HG03520 (cell line): Measurements from ENCODE around the gene PIP5K1A.
A peak's percentile ranks its signal among the peaks of the same experiment; 100 is the strongest.
"Not testable (repeated sequence)": the region's sequence is repeated elsewhere in the genome, so short reads cannot be mapped to it uniquely, and the experiment has no call there.

Experiments used
- ATAC-seq: cut with Tn5 transposase; IDR thresholded peaks from one replicate; pipeline ENCODE4 v1.9.1; 2021; ENCODE audit warnings: mild to moderate bottlenecking, moderate library complexity; ENCODE audit not compliant: unreplicated experiment

The PIP5K1A gene

DNA sequence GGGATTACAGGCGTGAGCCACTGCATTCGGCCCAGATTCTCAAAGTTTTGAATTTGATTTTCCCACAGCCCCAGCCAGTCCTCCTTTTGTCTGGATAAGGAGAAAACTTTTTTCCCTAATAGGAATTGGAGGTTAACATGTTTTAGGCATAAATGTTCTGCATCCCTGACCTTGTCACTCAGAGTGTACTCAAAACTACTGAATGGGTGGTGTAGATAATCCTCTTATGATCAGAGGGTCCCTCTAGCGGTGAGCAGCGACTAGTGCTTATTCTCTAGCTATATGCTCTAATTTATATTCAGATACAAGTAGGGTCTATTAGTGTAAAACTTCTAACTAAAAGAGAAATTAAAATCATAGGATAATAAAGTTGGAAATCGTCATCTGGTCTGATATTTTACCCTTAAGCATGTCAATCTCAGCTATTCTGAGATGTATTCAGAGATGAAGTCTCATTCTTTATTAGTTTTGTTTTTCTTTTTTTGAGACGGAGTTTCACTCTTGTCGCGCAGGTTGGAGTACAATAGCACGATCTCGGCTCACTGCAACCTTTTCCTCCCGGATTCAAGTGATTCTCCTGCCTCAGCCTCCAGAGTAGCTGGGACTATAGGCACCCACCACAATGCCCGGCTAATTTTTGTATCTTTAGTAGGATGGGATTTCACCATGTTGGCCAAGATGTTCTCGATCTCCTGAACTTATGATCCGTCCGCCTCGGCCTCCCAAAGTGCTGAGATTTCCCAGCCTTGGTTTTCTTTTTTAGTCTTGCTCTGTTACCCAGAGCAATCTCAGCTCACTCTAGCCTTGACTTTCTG, 53.5 kb downstream of the PIP5K1A start:
- ATAC-seq, result no peak

DNA sequence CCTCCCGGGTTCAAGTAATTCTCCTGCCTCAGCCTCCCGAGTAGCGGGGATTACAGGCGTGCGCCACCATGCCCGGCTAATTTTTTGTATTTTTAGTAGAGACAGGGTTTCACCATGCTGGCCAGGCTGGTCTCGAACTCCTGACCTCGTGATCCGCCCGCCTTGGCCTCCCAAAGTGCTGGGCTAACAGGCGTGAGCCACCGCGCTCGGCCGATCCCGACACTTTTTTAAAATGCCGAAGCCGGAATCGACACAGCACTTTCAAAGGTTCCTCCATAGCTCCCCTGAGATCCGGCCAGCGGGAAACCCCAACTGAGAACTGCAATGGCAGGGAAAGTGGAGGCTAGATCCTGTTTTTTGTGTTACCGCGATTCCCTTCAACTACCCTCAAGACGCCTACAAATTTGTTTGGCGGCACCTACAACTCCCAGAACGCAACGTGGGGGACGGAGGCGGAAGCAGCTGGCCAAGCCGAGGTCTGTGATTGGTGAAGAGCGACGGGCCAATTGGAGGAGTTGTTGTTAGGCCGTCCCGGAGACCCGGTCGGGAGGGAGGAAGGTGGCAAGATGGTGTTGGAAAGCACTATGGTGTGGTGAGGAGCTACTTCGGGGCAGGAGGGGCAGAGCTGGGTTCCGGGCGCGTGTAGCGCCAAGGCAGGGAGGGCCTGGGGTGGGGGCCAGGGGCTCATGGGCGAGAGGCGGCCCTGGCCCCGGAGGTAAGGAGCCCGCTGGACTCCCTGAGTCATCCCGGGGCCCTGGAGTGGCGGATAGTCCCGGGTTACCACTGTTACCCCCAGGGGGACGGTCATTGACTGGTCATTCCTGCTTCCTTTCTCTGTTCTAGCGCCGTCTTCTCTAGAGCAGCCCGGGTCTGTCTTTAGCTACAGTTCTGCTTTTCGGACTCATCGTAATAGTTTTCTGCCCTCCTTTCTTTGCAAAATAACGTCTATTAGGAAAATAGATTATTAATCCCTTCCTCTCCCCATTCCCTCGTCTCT, 56.2 kb downstream of the PIP5K1A start, which contains the start of gene PSMD4:
TSS of gene PSMD4 (plus strand) at position 518 of the 997 bp plus-strand sequence. CDS start at position 567, 49 bp downstream.
- ATAC-seq, result peak; percentile 85

DNA sequence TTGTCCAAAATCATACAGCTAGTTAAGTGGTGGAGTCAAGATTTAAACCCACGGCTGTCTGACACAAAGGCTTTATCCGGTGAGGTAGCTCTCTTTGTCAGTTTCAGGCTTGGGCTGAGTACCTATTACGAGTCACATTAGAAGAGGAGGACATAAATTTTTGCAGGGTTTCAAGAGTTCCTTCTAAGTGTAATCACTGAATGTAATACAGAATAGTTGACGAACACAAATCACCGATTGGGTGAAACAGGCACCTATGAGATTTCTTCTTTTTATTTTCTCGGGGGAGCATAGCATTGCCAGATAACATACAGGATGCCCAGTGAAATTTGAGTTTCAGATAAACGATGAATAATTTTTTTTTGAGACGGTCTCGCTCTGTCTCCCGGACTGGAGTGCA, 57.0 kb downstream of the PIP5K1A start:
- ATAC-seq, result no peak

DNA sequence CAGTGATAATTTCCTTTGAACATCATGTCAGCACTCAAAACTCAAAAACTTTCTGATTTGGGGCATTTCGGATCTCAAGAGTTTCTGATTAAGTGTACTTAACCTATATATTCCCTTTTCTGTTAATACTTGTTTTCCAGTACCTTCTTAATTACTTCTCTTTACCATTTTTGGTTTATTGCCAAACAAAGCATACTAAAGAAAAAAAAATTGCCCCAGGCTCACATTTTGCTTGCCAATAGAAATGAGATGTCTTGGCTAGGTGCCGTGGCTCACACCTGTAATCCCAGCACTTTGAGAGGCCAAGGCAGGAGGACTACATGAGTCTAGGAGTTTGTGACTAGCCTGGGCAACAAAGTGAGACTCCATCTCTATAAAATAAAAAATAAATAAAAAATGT, 61.0 kb downstream of the PIP5K1A start:
- ATAC-seq, result no peak

DNA sequence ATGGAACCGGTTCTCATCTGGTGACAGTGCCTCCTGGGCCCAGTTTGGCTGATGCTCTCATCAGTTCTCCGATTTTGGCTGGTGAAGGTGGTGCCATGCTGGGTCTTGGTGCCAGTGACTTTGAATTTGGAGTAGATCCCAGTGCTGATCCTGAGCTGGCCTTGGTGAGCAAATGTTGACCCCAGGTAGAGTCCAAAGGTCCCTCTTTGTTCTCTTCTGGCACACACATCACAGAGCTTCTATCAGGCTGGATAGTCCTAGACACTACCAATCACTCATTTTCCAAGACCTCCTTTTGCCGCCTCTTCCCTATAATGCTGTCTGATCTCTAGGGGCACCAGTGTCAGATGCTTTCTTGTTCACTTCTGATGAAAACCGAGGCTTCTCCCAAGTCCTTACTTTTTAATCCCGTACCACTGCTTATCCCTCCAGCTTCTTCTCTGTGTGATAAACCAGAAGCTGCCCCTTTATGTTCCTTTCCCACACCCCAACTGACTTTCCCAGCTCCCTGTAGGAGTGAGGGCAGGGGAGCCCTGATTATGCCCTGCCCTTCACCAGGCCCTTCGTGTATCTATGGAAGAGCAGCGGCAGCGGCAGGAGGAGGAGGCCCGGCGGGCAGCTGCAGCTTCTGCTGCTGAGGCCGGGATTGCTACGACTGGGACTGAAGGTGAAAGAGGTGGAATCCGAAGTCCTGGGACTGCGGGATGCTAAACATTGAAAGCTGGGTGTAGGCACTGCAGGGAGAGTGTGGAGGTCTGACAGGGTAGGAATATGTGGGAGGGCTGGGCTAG, 67.3 kb downstream of the PIP5K1A start:
- ATAC-seq, result no peak

DNA sequence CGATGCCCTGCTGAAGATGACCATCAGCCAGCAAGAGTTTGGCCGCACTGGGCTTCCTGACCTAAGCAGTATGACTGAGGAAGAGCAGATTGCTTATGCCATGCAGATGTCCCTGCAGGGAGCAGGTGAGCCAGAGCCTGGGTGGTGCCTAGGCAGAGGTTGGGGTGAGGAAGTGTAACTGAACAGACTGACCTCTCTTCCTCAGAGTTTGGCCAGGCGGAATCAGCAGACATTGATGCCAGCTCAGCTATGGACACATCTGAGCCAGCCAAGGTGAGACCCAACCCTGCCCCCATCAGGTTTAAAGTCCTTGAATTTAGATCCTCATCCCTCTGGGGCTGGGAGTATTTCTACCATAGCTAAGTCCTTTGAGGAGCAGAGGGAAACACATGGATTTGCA, 68.0 kb downstream of the PIP5K1A start:
- ATAC-seq, result no peak

DNA sequence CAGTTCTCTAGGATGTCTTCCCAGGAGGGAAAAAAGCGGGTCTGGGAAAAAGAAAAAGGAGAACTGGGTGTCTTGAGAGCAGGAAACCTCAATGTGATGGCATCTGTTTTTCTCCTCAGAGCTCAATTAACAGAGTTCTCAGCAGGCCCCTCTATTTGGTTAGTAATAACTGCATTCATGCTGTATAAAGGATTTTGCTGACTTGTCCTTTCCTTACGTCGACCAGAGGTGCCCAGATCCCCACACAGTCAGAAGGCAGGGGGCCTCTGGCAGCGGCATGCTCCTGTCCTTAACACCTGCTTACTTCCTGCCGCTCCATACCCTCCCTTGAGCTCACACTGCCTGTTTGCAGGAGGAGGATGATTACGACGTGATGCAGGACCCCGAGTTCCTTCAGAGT, 68.5 kb downstream of the PIP5K1A start:
- no peak for ATAC-seq

DNA sequence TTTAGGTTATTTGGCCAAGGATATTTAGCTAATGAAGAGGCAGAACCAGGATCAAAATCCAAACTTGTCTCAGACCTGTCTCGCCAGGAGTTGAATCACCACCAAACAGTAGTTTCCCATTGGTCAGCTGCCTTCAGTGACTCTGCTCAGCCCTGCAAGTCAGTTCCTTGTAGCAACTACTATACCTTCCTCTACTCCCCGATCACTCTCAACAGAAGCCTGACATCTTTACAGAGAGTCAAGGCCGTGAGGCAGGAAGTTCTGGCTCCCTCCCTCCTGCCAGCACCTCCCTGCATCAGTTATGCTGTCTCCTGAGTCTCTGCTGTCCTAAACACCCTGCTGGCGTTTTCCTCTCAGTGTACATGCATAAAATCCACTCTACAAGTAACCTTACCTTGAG, 69.4 kb downstream of the PIP5K1A start:
- no peak for ATAC-seq

DNA sequence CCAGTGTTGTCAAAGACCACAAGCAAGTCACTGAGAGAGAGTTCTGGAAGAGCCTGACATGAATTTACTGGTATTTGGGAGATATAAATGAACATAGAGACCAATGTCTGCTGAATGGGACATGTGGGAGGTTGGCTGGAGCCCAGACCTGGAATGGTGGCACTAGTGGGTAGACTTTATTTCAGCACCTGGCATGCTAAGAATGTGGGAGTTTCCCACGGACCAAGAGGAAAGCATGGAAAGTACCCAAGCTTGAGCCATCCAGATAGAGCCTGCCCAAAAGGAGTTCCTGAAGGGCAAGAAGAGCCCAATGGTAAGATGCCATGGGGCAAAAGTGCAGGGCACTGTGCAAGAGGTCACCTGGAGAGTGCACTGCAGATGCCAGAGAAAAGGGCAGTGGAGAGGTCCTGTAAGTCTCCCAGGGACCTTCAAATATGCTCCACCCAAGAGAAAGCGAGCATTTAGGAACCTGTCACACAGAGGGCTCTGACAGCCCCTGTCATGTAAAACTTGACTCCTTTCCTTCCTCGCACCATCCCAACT, 75.6 kb downstream of the PIP5K1A start:
- ATAC-seq, result no peak

DNA sequence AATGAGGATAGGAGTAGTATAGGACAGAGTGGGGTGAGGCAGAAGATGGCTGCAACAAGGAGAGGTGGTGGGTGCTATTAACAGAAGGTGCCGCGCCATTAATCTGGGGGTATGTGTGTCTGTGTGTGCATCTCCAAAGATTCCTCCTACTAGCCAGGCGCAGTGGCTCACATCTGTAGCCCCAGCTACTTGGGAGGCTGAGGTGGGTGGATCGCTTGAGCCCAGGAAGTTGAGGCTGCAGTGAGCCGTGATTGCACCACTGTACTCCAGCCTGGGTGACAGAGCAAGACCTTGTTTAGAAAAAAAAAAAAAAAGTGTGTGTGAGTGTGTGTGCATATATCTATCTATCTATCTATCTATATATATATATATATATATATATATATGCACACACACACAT, 77.0 kb downstream of the PIP5K1A start:
- not testable (repeated sequence) for ATAC-seq

DNA sequence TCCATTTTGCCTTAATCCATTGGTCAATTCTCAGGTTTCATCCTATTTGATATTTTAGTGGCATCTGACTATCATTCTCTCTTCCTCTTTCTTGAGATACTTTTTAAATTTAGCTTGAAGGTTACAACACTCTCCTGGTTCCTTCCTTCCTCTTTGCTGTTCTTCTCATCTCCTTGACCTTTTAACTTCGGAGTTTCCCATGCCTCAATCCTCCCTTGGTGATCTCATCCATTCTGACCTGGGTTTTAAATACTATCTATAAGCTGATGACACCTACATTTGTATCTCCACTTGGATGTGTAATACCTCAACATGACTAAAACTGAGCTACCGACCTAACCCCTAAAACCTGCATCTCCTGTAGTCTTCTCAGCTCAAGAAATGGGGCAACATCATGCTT, 78.9 kb downstream of the PIP5K1A start:
- ATAC-seq, result no peak

DNA sequence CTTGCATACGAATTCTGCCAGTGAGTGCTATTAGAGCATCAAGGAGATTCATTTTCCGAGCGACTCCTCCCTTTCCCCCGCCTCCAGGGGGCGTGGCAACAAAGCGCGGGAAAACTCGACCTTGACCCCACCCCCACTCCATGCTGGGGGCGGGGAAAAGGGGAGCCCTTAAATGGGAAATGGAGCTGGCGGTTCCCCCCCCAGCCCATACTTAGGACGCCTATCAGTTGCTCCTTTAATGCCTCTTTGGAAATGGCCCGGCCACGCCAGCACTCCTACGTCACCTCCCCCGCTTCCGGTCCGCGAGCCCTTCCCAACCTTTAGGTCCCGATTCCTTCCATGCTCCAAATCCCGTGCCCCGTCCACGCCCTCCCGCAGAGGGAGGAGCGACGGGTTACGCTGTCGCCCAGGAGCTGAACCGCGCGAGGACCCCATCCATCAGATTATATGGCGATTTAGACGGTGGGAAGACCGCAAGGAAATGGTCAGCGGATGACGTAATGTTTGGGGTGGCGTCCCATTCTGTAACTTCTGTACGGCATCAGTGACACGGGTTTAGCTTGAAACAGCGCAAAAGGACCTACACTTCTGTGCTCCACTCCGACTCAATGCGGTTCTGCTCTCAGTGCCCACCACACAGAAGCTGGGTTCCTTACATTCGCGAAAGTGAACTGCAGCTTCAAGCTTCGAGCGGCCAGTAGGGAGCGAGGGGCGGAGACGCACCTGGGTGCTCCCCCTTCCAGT, 83.0 kb downstream of the PIP5K1A start:
- ATAC-seq, result peak; percentile 22

DNA sequence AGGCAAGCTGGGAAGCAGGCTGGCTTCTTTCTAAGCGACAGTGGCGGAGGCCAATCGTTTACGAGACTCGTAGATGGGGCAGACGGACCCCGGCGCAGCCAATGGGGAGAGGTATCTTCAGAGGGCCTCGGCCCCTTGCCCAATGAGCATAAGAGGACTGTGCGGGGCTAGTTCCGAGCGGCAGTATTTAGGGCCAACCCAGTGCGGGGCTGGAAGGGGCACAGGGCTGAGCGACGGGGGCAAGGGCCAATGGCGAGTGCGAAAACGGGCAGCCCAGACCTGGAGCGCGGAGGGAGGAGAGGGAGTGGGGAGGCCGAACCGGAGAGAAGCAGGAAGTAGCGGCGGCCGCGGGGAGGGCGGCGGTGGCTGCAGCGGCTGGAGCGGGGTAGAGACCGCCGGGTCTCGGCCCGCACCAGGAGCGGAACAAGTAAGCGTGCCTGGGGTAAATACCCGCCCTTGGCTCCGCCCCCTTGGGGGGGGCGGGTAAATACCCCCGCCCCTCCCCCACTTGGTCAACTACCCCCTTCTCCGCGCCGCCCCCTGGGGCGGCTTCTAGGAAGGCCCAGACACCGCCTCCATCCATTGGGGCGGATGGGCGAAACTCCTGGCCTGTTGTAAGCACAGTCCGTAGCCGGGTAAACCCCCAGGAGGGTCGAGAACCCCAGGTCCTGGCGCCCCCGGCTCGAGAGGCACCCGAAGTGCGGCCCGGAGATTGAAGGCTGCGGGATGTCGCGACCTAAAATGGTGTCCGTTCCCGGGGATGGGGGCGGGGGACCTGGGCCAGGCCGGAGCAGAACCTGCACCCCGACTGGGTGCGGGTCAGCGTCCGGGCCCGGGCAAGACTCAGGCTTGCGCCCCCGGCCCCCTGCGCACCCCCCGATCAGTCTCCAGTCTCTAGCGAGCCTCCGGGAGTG, 83.9 kb downstream of the PIP5K1A start, which contains the start of gene ZNF687:
TSS of gene ZNF687 (plus strand) at position 331 of the 914 bp plus-strand sequence. CDS start 3,993 bp downstream, outside the sequence.
- ATAC-seq, result peak; percentile 79

DNA sequence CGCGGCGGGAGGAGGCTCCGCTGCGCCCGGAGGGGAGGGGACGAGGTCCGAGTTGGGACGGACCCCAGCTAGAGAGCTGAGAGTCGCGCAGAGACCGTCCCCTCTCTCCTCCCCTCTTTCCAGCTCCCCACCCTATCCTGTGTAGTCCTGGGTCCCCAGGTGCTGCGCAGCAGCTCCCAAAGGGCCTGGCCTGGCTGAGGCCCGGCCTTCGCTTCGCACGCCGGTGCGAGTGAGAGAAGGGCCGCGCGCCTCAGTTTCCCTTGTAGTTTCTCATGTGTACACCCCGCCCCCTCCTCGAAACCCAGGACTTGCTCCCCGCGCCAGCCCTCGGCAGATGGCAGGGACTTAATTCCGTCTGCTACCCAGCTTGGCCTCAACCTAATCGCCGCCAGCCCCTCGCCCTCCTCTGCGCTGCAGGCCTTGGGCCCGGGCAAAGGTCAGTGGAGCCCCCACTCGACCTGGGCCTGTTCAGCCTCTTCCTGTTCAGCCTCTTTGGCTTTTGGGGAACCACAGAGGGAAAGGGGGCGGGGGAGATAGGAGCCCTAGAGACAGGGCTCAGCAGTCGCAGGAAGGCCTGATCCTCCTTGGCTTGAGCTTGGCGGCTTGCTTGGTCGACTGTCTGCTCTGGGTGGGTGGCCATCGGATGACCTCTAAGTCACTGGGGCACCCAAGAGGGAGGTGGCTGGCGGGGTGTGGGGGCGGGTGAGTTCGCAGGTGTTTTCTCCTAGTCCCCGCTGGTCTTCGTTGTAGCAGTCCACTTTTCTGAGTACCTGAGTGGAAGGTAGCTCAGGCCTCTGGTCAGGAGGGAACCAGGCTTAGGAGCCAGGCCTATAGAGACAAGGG, 84.8 kb downstream of the PIP5K1A start:
- ATAC-seq, result no peak

DNA sequence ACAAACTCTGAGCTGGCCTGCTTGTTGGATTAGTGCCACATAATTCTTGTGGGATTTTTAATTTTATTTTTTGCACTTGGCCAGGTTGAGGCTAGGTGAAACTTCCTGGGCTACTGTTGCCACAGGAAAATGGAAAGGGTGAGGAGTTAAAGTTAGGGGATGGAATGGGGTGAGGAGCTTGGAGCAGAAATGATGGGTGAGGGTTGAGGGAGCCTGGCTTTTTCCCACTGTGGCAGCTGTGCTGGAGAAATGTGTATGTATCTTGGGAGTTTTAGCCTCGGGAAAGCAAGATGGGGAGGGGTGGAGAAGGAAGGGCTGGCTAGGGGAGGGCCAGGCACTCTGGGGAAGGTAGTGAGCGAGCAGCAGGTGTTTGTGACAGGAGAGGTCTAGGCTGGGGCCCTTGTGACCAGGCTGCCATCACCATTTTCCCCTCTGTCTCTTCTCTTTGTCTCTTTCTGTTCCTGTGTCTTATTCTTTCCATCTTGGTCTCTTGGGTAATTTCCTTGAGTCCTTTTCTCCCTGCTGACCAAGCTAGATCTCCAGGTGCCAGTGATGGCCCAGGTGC, 85.7 kb downstream of the PIP5K1A start:
- no peak for ATAC-seq

DNA sequence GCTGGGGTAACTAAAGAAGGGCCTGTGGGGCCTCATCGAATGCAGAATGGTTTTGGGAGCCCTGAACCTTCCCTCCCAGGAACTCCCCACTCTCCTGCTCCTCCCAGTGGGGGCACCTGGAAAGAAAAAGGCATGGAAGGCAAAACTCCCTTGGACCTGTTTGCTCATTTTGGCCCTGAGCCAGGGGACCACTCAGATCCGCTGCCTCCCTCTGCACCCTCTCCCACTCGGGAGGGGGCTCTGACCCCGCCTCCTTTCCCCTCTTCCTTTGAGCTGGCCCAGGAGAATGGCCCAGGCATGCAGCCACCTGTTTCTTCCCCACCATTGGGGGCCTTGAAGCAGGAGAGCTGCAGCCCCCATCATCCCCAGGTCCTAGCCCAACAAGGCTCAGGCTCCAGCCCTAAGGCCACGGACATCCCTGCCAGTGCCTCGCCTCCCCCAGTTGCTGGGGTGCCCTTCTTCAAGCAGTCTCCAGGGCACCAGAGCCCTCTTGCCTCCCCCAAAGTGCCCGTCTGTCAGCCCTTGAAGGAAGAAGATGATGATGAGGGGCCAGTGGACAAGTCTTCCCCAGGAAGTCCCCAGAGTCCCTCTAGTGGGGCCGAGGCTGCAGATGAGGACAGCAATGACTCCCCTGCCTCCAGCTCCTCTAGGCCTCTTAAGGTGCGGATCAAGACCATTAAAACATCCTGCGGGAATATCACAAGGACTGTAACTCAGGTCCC, 88.4 kb downstream of the PIP5K1A start:
- ATAC-seq, result no peak

DNA sequence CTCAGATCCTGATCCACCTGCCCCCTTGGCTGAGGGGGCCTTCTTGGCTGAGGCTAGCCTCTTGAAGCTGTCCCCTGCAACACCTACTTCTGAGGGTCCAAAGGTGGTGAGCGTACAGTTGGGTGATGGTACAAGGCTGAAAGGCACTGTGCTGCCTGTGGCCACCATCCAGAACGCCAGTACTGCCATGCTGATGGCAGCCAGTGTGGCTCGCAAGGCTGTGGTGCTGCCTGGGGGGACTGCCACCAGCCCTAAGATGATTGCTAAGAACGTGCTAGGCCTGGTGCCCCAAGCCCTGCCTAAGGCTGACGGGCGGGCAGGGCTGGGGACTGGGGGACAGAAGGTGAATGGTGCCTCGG, 89.0 kb downstream of the PIP5K1A start:
- ATAC-seq, result no peak
